KOPT-K1 (cell line): ENCODE data around the gene DNAH5.

Experiments
- H3K27ac ChIP-seq: fragments of 200-600 bp; sonication (generic); 2 replicates; pipeline ENCODE4 v1.5.1; 2016; ENCODE audit warnings: antibody characterized with exemption, mild to moderate bottlenecking, low read depth, low read length; ENCODE audit not compliant: poor library complexity, severe bottlenecking
- H3K36me3 ChIP-seq: fragments of 200-600 bp; sonication (generic); 2 replicates; pipeline ENCODE4 v1.5.1; 2017; ENCODE audit warnings: antibody characterized with exemption, mild to moderate bottlenecking, low read length, moderate library complexity; ENCODE audit not compliant: insufficient read depth
- H3K9me3 ChIP-seq: fragments of 200-600 bp; sonication (generic); 2 replicates; pipeline ENCODE4 v1.5.1; 2017; ENCODE audit warnings: antibody characterized with exemption, low read length, mild to moderate bottlenecking; ENCODE audit not compliant: insufficient read depth, poor library complexity, severe bottlenecking

DNAH5 gene

DNA sequence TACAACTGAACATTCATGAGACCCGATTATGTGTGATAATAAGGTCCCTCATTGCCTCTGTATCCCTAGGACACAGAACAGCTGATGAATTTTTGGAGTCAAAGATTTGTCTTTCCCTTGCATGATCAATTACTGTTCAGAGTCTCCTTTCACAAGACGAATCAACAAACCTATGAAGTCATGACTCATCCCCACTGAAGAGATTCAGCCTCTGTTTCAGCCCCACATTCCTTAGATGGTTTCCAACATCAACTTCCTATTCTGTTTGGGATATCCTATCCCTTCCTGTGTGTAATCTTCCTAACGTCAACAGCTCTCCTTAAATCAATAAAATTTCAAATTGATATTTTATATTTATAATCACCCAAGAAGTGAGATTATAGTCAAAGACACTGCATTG is 199.0 kb downstream of the DNAH5 start:
- H3K27ac ChIP-seq: no peak overlapping the region
- H3K9me3 ChIP-seq: no peaks in the 10 kb centered on the region
- no peaks in the 10 kb centered on the region for H3K36me3 ChIP-seq

DNA sequence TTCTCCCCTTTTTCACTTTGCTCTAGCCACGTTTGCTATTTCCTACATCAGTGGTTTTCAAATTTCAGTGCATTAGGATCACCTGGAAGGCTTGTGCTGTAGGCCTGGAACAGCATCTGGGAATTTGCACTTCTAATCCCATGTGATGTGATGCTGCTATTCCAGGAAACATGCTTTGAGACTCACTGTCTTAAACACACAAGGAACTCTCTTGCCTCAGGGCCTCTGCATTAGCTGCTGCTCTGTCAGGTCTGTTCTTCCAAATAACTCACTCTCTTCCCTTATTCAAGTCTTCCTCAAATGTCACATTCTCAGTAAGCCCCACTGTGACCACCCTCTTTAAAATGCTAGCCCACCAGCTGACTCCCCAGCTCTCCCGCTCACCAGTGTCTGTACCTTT is 204.0 kb downstream of the DNAH5 start:
- H3K27ac ChIP-seq: no peak overlapping the region
- H3K36me3 ChIP-seq: no peaks in the 10 kb centered on the region
- H3K9me3 ChIP-seq: no peaks in the 10 kb centered on the region

DNA sequence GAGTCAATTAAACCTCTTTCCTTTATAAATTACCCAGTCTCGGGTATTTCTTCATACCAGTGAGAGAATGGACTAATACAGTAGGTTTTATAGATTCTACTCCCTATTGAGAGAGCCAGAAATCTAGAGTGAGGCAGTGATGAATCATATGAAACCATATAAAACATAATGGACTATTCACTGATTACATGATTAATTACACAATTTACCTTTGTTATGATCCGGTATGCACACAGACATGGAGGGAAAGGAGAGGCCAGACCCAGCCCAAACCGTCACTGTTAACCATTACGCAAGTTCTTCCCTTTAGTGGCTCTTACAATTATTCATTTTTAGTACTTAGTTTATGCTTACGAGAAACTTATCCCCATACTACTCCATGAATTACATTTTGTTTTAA is 205.0 kb downstream of the DNAH5 start:
- Histone ChIP-seq H3K36me3 (no peaks in the 10 kb centered on the region), H3K9me3 (no peaks in the 10 kb centered on the region), H3K27ac (no peak overlapping the region)

DNA sequence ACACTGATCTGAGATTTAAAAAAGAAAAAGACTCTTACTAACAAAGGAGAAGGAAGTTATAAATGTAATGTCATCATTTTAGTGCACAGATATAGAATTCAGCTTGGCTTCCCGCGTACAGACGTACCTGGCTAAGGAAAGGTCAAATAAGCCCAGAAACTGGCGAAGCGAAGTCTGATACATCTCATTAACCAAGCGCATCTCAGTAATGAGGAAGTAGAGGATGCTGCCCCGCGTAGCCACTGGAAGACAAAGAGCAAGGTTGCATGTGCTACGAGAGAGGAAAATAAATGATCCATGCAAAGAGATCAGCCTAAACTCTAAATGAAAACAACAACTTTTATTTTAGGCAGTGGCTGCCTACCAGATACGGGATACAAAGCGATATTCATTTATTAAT is 208.8 kb downstream of the DNAH5 start:
- Histone ChIP-seq H3K27ac (no peak overlapping the region), H3K9me3 (no peaks in the 10 kb centered on the region), H3K36me3 (no peaks in the 10 kb centered on the region)

DNA sequence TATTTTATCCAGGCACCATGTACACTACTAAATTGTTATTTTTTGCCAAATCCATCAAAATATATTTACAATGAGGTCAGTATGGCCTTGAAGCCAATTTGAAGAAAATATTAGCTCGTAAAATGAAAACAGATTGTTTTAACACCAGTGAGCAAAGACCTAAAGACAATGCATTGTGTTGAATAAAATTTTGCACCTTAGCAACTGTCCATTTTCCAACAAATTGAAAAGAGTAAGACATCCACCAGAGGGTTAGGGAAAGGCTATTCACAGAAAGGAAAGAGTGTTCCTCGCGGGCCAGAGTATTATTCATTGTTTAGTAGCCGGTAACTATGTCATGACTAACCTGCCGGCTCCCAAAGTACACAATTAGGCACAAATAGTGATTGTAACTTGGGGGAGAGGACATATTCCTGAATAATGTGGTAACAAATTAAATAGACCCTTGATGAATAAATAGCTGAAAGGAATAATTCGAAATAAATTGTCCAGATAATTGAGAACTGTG is 213.3 kb downstream of the DNAH5 start:
- Histone ChIP-seq H3K9me3 (no peaks in the 10 kb centered on the region), H3K36me3 (no peaks in the 10 kb centered on the region), H3K27ac (no peak overlapping the region)

DNA sequence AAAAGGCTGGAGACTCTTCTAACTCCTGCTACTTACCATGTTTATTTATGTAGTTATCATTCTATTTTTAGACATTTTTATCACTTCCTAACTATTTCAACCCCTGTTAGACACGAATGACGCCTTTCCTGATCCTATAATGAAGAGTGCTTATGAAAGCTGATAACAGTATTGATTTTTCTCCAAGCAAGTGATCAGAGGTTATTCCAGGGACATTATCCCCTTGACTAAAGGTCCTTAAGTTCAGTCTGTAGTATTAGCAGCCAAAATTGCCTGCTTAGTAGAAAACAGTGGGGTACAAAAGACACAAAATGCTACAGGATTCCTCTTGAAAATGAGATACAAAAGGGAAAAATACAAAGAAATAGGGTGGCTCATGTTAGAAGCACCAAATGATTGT is 235.6 kb downstream of the DNAH5 start:
- Histone ChIP-seq H3K9me3 (no peaks in the 10 kb centered on the region), H3K36me3 (no peaks in the 10 kb centered on the region), H3K27ac (no peak overlapping the region)

DNA sequence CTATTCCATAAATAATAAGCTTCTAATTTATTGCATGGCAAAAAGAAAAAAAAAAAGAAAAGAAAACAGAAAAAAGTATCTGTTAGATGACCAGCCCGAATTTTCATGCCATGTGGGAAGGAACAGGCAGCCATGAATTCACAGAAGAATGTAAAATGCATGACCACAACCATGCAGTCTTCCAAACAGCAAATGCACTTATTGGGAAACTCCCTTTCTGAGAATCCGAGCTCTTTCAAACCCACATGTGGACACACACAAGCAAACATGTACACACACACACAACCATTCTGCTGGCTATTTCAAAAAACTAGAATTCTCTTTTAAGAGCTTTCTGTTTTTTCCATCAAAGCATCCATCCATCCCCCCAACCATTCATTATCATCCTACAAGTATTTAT is 236.1 kb downstream of the DNAH5 start:
- Histone ChIP-seq H3K27ac (no peak overlapping the region), H3K36me3 (no peaks in the 10 kb centered on the region), H3K9me3 (no peaks in the 10 kb centered on the region)

DNA sequence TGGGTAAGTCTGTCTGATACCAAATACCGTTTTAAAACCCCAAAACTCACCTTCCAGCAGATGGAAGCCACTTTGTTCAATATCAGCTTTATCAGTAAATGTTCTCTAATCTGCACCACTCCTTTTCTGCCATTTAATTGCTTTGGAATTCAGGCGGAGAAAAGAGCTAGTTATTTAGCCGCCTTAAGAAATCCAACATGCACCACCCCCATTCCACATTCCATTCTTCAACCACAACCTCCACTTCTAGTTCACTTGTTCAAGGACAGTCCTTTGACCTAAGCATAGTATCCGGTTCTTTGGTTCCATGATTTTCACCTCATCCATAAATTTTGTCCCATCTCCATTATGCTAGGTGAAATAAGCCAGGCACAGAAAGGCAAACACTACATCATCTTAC is 240.1 kb downstream of the DNAH5 start:
- Histone ChIP-seq H3K27ac (no peak overlapping the region), H3K36me3 (no peaks in the 10 kb centered on the region), H3K9me3 (no peaks in the 10 kb centered on the region)

DNA sequence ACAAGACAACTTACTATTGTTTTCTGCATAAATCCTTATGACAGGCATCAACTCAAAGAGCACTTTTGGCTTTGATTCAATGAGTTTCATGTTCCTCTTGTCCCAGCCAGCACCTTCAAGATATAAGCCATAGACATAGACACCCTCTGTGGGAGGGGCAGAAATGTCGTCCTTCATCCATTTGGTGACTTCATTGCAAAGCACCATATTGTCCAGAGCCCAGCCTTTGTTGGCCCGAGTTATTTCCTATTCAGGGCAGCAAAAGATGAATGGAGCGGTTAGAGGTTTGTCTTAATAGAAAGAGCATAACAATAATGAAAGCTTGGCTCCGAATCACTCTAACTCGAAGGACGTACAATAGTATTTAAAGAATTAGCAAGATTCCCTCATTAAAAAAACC is 243.9 kb downstream of the DNAH5 start:
- no peaks in the 10 kb centered on the region for H3K9me3 ChIP-seq
- H3K36me3 ChIP-seq: no peaks in the 10 kb centered on the region
- no peak overlapping the region for H3K27ac ChIP-seq

DNA sequence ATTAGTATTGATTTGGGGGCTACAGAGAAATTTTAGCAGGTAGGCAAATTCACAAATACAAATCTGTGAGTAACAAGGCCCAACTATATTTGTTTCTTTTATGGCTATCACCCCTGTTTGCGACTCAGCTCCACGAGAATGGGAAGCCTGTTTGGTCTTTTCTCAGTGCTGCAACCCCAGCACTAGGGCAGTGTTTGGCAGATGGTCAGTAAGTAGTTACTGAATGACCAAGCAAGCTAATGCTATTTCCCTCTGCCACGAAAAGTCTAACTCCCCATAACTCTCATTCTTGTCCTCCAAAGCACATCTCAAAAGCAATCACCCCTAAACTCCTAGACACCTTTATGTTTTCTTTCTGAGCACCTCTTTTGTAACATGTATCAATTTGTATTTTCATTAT is 245.6 kb downstream of the DNAH5 start:
- Histone ChIP-seq H3K36me3 (no peaks in the 10 kb centered on the region), H3K27ac (no peak overlapping the region), H3K9me3 (no peaks in the 10 kb centered on the region)

DNA sequence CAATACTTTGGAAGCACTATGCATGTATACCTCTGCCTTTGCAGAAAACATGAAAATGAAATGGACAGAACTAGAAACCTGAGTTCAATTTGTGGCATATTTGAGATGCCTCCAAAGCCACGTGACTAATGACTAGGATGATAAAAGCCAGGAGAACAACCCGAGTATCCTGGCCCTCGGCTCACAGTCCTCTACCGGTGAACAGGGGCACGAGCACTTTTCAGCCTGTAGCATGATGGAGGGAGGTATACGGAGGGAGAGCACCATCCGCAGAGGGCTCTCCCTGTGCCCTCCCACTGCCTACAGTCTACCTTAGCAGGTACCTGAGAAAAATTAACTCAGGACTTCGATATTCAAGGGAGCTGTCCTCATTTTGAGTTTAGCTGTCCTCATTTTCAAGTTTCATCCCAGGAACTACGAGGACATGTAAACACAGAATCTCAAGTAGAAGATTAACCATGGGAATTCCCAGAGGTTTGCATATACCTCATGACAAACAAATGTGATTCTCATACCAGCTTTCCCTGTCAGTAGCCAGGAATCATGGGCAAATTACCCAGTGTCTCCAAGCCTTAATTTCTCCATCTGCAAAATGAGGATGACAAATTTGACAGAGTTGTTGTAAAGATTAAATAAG is 249.3 kb downstream of the DNAH5 start:
- H3K27ac ChIP-seq: no peak overlapping the region
- no peaks in the 10 kb centered on the region for H3K9me3 ChIP-seq
- no peaks in the 10 kb centered on the region for H3K36me3 ChIP-seq

DNA sequence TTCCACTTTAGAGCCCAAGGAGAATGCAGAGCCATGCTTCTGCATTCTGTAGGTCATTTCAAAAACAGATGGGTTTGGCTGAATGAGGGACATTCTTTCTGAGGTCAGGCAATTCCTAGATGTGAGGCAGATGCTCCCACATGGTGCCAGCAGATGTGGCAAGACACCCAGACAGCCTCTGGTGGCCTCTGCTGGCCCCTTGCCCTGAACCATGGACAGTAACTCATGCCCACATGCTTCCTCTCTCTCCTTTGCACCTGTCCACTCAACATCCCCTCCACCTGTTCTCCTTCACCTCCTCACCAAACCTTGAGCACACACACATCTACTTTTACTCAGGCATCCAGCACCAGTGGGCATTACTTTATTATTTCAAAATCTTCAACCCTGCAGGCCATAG is 252.3 kb downstream of the DNAH5 start:
- no peaks in the 10 kb centered on the region for H3K36me3 ChIP-seq
- H3K27ac ChIP-seq: no peak overlapping the region
- no peaks in the 10 kb centered on the region for H3K9me3 ChIP-seq

DNA sequence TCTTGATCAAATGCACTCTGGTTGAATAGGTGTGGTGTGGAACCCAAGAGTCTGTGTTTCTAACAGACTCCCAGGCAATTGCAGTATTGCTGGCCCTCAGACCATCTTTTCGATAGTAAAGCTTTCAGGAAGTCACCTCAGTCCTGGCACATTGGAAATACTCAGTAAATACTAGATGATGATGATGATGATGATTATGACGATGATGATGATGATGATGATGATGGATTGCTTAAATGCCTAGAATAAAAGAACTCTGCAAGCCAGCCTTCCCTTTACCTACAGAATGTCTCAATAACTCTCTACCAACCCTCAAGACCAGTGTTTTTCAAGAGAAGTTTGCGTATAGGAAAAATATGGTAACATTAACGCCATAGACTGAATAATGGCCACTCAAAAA is 268.0 kb downstream of the DNAH5 start:
- H3K9me3 ChIP-seq: no peaks in the 10 kb centered on the region
- no peak overlapping the region for H3K27ac ChIP-seq
- no peaks in the 10 kb centered on the region for H3K36me3 ChIP-seq

DNA sequence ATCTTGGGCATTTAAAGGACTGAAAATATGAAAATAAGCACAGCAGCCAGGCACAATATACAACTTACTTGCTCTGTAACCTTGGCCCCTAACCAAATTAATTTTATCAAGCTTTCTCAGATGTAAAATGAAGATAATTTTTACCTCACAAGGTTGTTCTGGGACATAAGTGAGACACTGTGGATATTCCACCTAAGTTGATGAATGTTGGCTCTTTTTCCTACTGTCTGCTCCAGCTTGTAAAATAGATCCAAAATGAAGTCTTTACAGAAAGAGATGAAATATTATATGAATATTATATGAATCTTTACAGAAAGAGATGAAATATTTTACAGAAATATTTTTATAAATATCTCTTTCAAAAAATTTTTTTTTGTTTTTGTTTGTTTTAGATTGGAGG is 270.1 kb downstream of the DNAH5 start:
- H3K27ac ChIP-seq: no peak overlapping the region
- no peaks in the 10 kb centered on the region for H3K36me3 ChIP-seq
- H3K9me3 ChIP-seq: no peaks in the 10 kb centered on the region

DNA sequence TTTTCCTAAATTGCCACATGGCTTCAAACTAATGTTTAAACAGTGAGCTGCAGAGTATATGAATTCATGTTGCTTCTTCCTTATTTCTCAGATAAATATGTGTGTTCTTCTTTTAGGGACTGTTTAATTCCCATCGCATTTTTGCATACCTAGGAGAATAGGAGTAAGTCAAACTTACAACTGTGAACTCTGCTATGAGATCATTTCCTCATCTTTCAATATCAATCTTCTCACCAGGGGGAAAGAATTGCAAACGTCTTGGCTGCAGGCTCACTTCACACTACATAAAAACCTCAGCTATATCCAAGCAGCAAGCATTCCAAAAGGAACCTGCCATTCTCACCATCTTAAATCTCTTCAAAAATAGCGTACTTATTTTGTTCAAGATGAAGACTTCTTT is 271.0 kb downstream of the DNAH5 start:
- Histone ChIP-seq H3K27ac (no peak overlapping the region), H3K9me3 (no peaks in the 10 kb centered on the region), H3K36me3 (no peaks in the 10 kb centered on the region)

DNA sequence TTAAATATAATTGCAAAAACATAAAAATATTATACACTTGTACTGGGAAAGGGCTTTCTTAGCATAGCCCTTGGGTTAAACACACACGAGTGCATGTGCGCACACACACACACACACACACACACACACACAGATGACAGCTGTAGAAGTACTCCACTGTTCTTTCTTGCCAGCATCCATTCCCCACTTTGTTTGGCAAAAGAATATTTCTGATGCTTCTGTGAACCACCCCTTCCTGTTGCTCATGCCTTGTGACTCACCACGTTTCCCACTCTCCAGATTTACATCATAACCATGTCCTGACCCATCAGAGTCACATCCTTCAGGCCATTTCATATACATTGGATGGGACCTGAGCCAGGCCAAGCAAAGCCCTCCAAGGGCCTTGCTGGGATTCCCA is 280.1 kb downstream of the DNAH5 start:
- H3K9me3 ChIP-seq: no peaks in the 10 kb centered on the region
- no peak overlapping the region for H3K27ac ChIP-seq
- no peaks in the 10 kb centered on the region for H3K36me3 ChIP-seq
